Activated CD8-positive, alpha-beta memory T cell treated with anti-CD3 and anti-CD28 coated beads, Interleukin-2, amount 50 U/mL, for 1 hour (primary cell): Measurements from ENCODE around the gene C19orf33.

Experiments used
- DNase-seq: peaks from one replicate; pipeline ENCODE4 v3.0.0-alpha.2; 2020; ENCODE audit errors: extremely low read depth

C19orf33 gene

GRCh38 chr19:38308926-38309614 lies 5.0 kb downstream of the C19orf33 start:
- no peak for DNase-seq

GRCh38 chr19:38309615-38310278 lies 5.7 kb downstream of the C19orf33 start:
- DNase-seq: no peak

GRCh38 chr19:38310279-38310670 lies 6.2 kb downstream of the C19orf33 start:
- DNase-seq: no peak

GRCh38 chr19:38310986-38311385 lies 6.9 kb downstream of the C19orf33 start:
- no peak for DNase-seq

GRCh38 chr19:38315657-38316476 lies 11.8 kb downstream of the C19orf33 start, which contains the start of gene YIF1B:
YIF1B (minus strand) TSS chr19:38315947; CDS start chr19:38315917, 30 bp downstream.
- DNase-seq: peak; percentile 90

- DNase-seq: no peak
Observed at GRCh38 chr19:38316477-38317067, 12.5 kb downstream of the C19orf33 start.

- no peak for DNase-seq
Observed at GRCh38 chr19:38317104-38317612, 13.1 kb downstream of the C19orf33 start.

- DNase-seq: no peak
Observed at GRCh38 chr19:38318660-38319059, 14.6 kb downstream of the C19orf33 start.

- DNase-seq: no peak
Observed at GRCh38 chr19:38319421-38320258, 15.6 kb downstream of the C19orf33 start, which contains the start of gene KCNK6. KCNK6 (plus strand) TSS chr19:38319845; CDS start chr19:38319951, 106 bp downstream.

GRCh38 chr19:38320969-38321339 lies 16.9 kb downstream of the C19orf33 start:
- no peak for DNase-seq

- no peak for DNase-seq
Observed at GRCh38 chr19:38321646-38322196, 17.7 kb downstream of the C19orf33 start.

GRCh38 chr19:38323291-38323690 lies 19.2 kb downstream of the C19orf33 start:
- DNase-seq: no peak

- DNase-seq: no peak
Observed at GRCh38 chr19:38324431-38324830, 20.4 kb downstream of the C19orf33 start.

GRCh38 chr19:38326591-38326990 lies 22.5 kb downstream of the C19orf33 start:
- DNase-seq: no peak

GRCh38 chr19:38329651-38330050 lies 25.6 kb downstream of the C19orf33 start:
- DNase-seq: no peak

- DNase-seq: no peak
Observed at GRCh38 chr19:38331728-38332127, 27.7 kb downstream of the C19orf33 start.

- DNase-seq: no peak
Observed at GRCh38 chr19:38333245-38333644, 29.2 kb downstream of the C19orf33 start.

GRCh38 chr19:38335949-38336637 lies 32.0 kb downstream of the C19orf33 start:
- DNase-seq: peak; percentile 84

- peak; percentile 80 for DNase-seq
Observed at GRCh38 chr19:38336638-38337359, 32.7 kb downstream of the C19orf33 start.

GRCh38 chr19:38337360-38337653 lies 33.3 kb downstream of the C19orf33 start:
- DNase-seq: no peak
